Body of pancreas (tissue), 4 donors: ENCODE results near the gene DIO2. TPM values are rescaled to one million over a fixed set of nuclear protein-coding genes. Genes with fewer than 3 reads are reported as not detected.

Experiments used
- ATAC-seq: fragments of 150-250 bp; one replicate; pipeline ENCODE4 v1.9.1; 2016
- DNase-seq, 4 donors: peaks; one replicate each; pipeline ENCODE4 v3.0.0-alpha.2; 2019
- H3K27ac ChIP-seq, 4 donors: fragments of 200-600 bp; sonication (generic); 1 replicate in 3 of 4; 2 replicates in 1 of 4; pipeline versions ENCODE4 v1.5.1 to v1.6.1; 2016 to 2019; ENCODE audit warnings: mild to moderate bottlenecking in 1 of 4, mixed read lengths in 1 of 4, moderate library complexity in 1 of 4
- H3K27me3 ChIP-seq, 2 donors: fragments of 200-600 bp; sonication (generic); one replicate each; pipeline ENCODE4 v1.6.0; 2016; ENCODE audit warnings: mild to moderate bottlenecking in 1 of 2
- H3K36me3 ChIP-seq, 2 donors: fragments of 200-600 bp; sonication (generic); replicated peaks in 1 of 2; 2 replicates each; pipeline ENCODE4 v1.5.1; 2016; ENCODE audit warnings: low read depth in 2 of 2; ENCODE audit not compliant: insufficient read depth in 1 of 2
- H3K4me1 ChIP-seq: fragments of 200-600 bp; sonication (generic); one replicate; pipeline ENCODE4 v1.6.0; 2016
- H3K4me3 ChIP-seq, 2 donors: fragments of 200-600 bp; sonication (generic); 1 replicate in 1 of 2; 2 replicates in 1 of 2; pipeline ENCODE4 v1.5.1; 2016 to 2019
- H3K9me3 ChIP-seq, 3 donors: fragments of 200-600 bp; sonication (generic); 1 replicate in 2 of 3; 2 replicates in 1 of 3; pipeline ENCODE4 v1.5.1; 2016
- CTCF ChIP-seq, 7 experiments: fragments of 450-650 bp in 4 of 7; fragments of 200-600 bp in 3 of 7; sonication (generic) in 3 of 7; IDR thresholded peaks; one replicate each; pipeline ENCODE4 v1.5.1; 2016 to 2019; ENCODE audit warnings: antibody characterized with exemption in 7 of 7
- POLR2A ChIP-seq, 3 donors: fragments of 450-650 bp; IDR thresholded peaks; one replicate each; pipeline ENCODE4 v1.6.1; 2016; ENCODE audit warnings: antibody characterized with exemption in 3 of 3, mild to moderate bottlenecking in 2 of 3
- WGBS, 2 donors: methylation state at CpG; one replicate each; pipeline ENCODE4 v1.1.5; 2017; 5-methylcytosine and 5-hydroxymethylcytosine counted together
- intact Hi-C: fragments of 100-400 bp; cut with DNase I; formaldehyde crosslinking; loops from one replicate; pipeline ENCODE4 v1.15.1; 2023
- total RNA-seq, 2 donors: library from RNA; depleted of rRNA; stranded (reverse); fragments of >200 nt; gene quantifications; one replicate each; pipeline ENCODE4 v1.1.0, GENCODE V29; 2016

Gene DIO2
- total RNA-seq, 2 donors from 2014 or later = under 0.01 to 1.8 TPM

- Histone ChIP-seq H3K27ac (no peak overlapping the region), H3K4me3 (no peak overlapping the region), H3K4me1 (no peaks in the 10 kb centered on the region), H3K9me3 (no peaks in the 10 kb centered on the region), H3K27me3 (no peaks in the 10 kb centered on the region), H3K36me3 (no peaks in the 10 kb centered on the region)
- 70 to 82% methylated on average over 8 of the region's 8 CpGs for WGBS, 2 donors
- intact Hi-C loops = no loop called here
- no peak for TF ChIP-seq POLR2A (IDR thresholded peaks at IDR 0.05)
- TF ChIP-seq CTCF (IDR thresholded peaks at IDR 0.05) = no peak
- DNase-seq (no peak), ATAC-seq (no peak)
Observed at GRCh38 chr14:80206351-80207080, 4.8 kb downstream of the DIO2 start.

GRCh38 chr14:80202888-80203562, 8.3 kb downstream of the DIO2 start:
- Histone ChIP-seq H3K36me3 (no peaks in the 10 kb centered on the region), H3K27ac (no peak overlapping the region), H3K27me3 (no peaks in the 10 kb centered on the region), H3K4me1 (no peaks in the 10 kb centered on the region), H3K4me3 (no peak overlapping the region), H3K9me3 (no peaks in the 10 kb centered on the region)
- intact Hi-C loops = no loop called here
- 70 to 71% methylated on average over 9 of the region's 9 CpGs for WGBS, 2 donors
- ATAC-seq (no peak), DNase-seq (no peak)
- no peak for TF ChIP-seq POLR2A (IDR thresholded peaks at IDR 0.05)
- TF ChIP-seq CTCF (IDR thresholded peaks at IDR 0.05) = no peak

- ATAC-seq (no peak), DNase-seq (no peak)
- H3K9me3 ChIP-seq = no peaks in the 10 kb centered on the region
- H3K27me3 ChIP-seq = no peaks in the 10 kb centered on the region
- no peaks in the 10 kb centered on the region for H3K36me3 ChIP-seq
- no peak overlapping the region for H3K27ac ChIP-seq
- no peak overlapping the region for H3K4me3 ChIP-seq
- 61 to 71% methylated on average over 4 of the region's 4 CpGs for whole genome bisulfite sequencing, 2 donors
- no peak for TF ChIP-seq CTCF (IDR thresholded peaks at IDR 0.05)
- TF ChIP-seq POLR2A (IDR thresholded peaks at IDR 0.05) = no peak
- intact Hi-C loops = no loop called here
- H3K4me1 ChIP-seq = no peaks in the 10 kb centered on the region
Observed at GRCh38 chr14:80200093-80200492, 11.2 kb downstream of the DIO2 start.

- Histone ChIP-seq H3K4me1 (no peaks in the 10 kb centered on the region), H3K27me3 (no peaks in the 10 kb centered on the region), H3K36me3 (no peaks in the 10 kb centered on the region), H3K27ac (no peak overlapping the region), H3K9me3 (no peaks in the 10 kb centered on the region), H3K4me3 (no peak overlapping the region)
- intact Hi-C loops = no loop called here
- DNase-seq (no peak), ATAC-seq (no peak)
- no peak for TF ChIP-seq POLR2A (IDR thresholded peaks at IDR 0.05)
- TF ChIP-seq CTCF (IDR thresholded peaks at IDR 0.05) = no peak
- 90 to 91% methylated on average over 6 of the region's 6 CpGs for WGBS, 2 donors
Observed at GRCh38 chr14:80188571-80188970, 22.7 kb downstream of the DIO2 start.
